OCI-LY1 (cell line): ENCODE measurements around the gene UIMC1.

Experiments
- CTCF ChIP-seq: fragments of 200-600 bp; sonication (generic), shearing (Covaris generic); IDR thresholded peaks from 2 replicates; pipeline ENCODE4 v1.5.1; 2017; ENCODE audit warnings: mild to moderate bottlenecking, antibody characterized with exemption, low read length, moderate library complexity, mixed read lengths
- EZH2 ChIP-seq: fragments of 200-600 bp; sonication (generic), shearing (Covaris generic); IDR thresholded peaks from 2 replicates; pipeline ENCODE4 v1.8.0; 2017; ENCODE audit warnings: borderline replicate concordance, mixed run types, mild to moderate bottlenecking, antibody characterized with exemption, low read length, moderate library complexity, mixed read lengths

GRCh38 chr5:177025101-177025601, 18.6 kb upstream of the UIMC1 start:
- TF ChIP-seq CTCF (no peak), EZH2 (no peak)
